Mesodermal cell (in vitro differentiated cells): ENCODE data around the gene CCDC97.

Experiments
- H3K27ac ChIP-seq: 2 replicates; pipeline ENCODE4 v1.7.0; 2013; ENCODE audit warnings: mild to moderate bottlenecking, low read depth, low read length, moderate library complexity; ENCODE audit not compliant: severe bottlenecking
- H3K36me3 ChIP-seq: 2 replicates; pipeline ENCODE4 v1.7.1; 2013; ENCODE audit warnings: mild to moderate bottlenecking, low read length, moderate library complexity; ENCODE audit not compliant: control insufficient read depth, insufficient read depth
- H3K4me1 ChIP-seq: one replicate; pipeline ENCODE4 v1.7.1; 2013; ENCODE audit warnings: mild to moderate bottlenecking, low read length; ENCODE audit not compliant: insufficient read depth, control insufficient read depth, poor library complexity, severe bottlenecking
- H3K4me3 ChIP-seq: 2 replicates; pipeline ENCODE4 v1.7.0; 2013; ENCODE audit warnings: low read length, control low read depth, mild to moderate bottlenecking; ENCODE audit not compliant: insufficient read depth, poor library complexity, severe bottlenecking; ENCODE audit errors: extremely low read depth
- H3K9me3 ChIP-seq: 2 replicates; pipeline ENCODE4 v1.7.1; 2013; ENCODE audit warnings: mild to moderate bottlenecking, low read length, moderate library complexity; ENCODE audit not compliant: control insufficient read depth
- WGBS, 2 experiments: methylation state at CpG; one replicate each; pipeline ENCODE4 v1.1.5; 2013; ENCODE audit warnings: missing lambda C conversion rate in 2 of 2; ENCODE audit not compliant: insufficient coverage in 2 of 2; 5-methylcytosine and 5-hydroxymethylcytosine counted together

CCDC97 gene

GRCh38 chr19:41328157-41328841 lies 18.3 kb downstream of the CCDC97 start:
- peaks cover 60% of the 10 kb centered on the region for H3K36me3 ChIP-seq
- peaks cover 51% of the 10 kb centered on the region for H3K4me1 ChIP-seq
- WGBS, 2 experiments = 93 to 95% methylated on average over 20 to 22 of the region's 22 CpGs
- peak overlapping the region; percentile 99 for H3K27ac ChIP-seq
- no peak overlapping the region for H3K4me3 ChIP-seq
- no peaks in the 10 kb centered on the region for H3K9me3 ChIP-seq

DNA sequence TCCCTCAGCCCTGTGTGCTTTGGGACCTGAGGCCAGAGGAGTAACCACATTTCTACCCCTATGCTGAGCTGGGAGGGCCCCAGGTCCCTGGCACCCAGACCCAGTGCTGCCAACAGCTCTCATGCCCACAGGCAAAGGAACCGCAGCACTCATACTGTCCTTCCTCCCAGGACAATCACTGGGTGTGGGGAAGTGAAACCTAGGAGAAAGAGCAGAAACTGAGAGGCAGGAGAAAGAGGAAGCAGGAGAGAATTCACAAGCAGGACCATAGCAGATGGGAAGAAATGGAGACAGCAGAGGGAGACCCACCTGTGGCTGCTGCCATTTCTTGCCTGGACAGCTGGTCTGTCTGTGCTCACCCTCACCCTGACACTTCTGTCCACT lies 18.9 kb downstream of the CCDC97 start:
- H3K36me3 ChIP-seq = peaks cover 65% of the 10 kb centered on the region
- H3K27ac ChIP-seq = peak overlapping the region; percentile 99
- peaks cover 48% of the 10 kb centered on the region for H3K4me1 ChIP-seq
- H3K4me3 ChIP-seq = no peak overlapping the region
- WGBS, 2 experiments = no CpG with 5 or more reads among the region's 1 CpG
- H3K9me3 ChIP-seq = no peaks in the 10 kb centered on the region

DNA sequence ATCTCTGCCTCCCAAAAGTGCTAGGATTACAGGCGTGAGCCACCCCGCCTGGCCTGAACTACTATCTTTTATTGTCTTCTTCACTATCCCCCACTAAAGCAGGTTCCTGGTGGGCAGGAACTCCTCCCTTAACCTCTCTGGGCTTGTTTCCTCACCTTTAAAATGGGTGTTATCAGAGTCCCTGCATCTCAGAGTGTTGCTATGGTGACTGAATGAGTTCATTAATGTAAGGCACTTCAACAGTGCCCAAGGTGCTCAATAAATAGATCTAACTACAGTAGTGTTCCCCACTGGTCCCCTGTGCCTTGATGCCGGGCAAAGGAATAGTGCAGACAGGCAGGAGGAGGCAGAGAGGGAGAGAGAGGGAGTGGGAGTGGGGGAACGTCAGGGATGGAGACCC lies 20.5 kb downstream of the CCDC97 start:
- Histone ChIP-seq H3K4me3 (no peak overlapping the region), H3K27ac (no peak overlapping the region), H3K4me1 (peaks cover 40% of the 10 kb centered on the region), H3K9me3 (no peaks in the 10 kb centered on the region), H3K36me3 (peaks cover 74% of the 10 kb centered on the region)
- 93 to 100% methylated on average over 3 of the region's 4 CpGs for WGBS, 2 experiments

- Histone ChIP-seq H3K36me3 (peaks cover 79% of the 10 kb centered on the region), H3K4me3 (no peak overlapping the region), H3K4me1 (peaks cover 33% of the 10 kb centered on the region), H3K9me3 (no peaks in the 10 kb centered on the region), H3K27ac (no peak overlapping the region)
- WGBS, 2 experiments = 94 to 95% methylated on average over 22 to 35 of the region's 47 CpGs
Measured at GRCh38 chr19:41330946-41331678, 21.1 kb downstream of the CCDC97 start.

DNA sequence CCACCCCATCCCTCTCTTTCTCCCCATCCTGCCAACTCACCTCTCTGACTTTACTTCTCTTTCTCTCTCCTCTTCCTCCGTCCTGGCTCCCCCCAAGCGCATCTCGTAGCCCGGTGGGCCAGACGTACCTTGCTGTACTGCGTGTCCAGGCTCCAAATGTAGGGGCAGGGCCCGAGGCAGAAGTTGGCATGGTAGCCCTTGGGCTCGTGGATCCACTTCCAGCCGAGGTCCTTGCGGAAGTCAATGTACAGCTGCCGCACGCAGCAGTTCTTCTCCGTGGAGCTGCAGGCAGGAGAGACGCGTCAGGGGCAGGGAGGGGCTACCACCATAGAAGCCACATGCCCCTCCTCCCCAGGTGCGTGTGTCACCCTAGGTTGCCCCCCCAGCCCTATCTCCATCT lies 22.0 kb downstream of the CCDC97 start:
- Histone ChIP-seq H3K4me1 (peaks cover 24% of the 10 kb centered on the region), H3K27ac (no peak overlapping the region), H3K36me3 (peaks cover 85% of the 10 kb centered on the region), H3K9me3 (no peaks in the 10 kb centered on the region), H3K4me3 (no peak overlapping the region)
- WGBS, 2 experiments = 94 to 96% methylated on average over 14 to 16 of the region's 16 CpGs

GRCh38 chr19:41332468-41332867 lies 22.5 kb downstream of the CCDC97 start:
- Histone ChIP-seq H3K27ac (no peak overlapping the region), H3K4me1 (peaks cover 20% of the 10 kb centered on the region), H3K9me3 (no peaks in the 10 kb centered on the region), H3K36me3 (peaks cover 87% of the 10 kb centered on the region), H3K4me3 (no peak overlapping the region)
- WGBS, 2 experiments = 98 to 100% methylated on average over 5 of the region's 5 CpGs

DNA sequence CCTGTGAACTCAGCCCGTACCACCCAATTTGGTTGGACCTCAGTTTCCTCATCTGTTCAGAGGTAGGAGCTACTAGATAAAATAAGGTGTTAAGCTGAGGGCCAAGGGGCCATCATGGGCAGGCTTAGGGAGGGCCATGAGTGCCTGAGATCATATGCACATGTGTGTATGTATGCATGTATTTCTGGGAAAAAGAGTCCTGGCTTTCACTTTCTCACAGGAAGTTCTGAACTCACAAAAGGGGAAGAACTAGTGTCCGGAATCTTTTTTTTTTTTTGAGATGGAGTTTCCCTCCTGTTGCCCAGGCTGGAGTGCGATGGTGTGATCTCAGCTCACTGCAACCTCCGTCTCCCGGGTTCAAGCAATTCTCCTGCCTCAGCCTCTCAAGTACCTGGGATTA lies 24.8 kb downstream of the CCDC97 start:
- WGBS, 2 experiments = 89 to 94% methylated on average over 2 to 5 of the region's 5 CpGs
- Histone ChIP-seq H3K4me3 (no peak overlapping the region), H3K36me3 (peaks cover 95% of the 10 kb centered on the region), H3K27ac (no peak overlapping the region), H3K4me1 (peaks cover 5% of the 10 kb centered on the region), H3K9me3 (no peaks in the 10 kb centered on the region)

GRCh38 chr19:41335467-41335866 lies 25.5 kb downstream of the CCDC97 start:
- Histone ChIP-seq H3K4me1 (peaks cover 5% of the 10 kb centered on the region), H3K27ac (no peak overlapping the region), H3K4me3 (no peak overlapping the region), H3K9me3 (no peaks in the 10 kb centered on the region), H3K36me3 (peaks cover 91% of the 10 kb centered on the region)
- 97 to 98% methylated on average over 9 of the region's 10 CpGs for WGBS, 2 experiments

- Histone ChIP-seq H3K9me3 (no peaks in the 10 kb centered on the region), H3K4me1 (peaks cover 3% of the 10 kb centered on the region), H3K36me3 (peaks cover 90% of the 10 kb centered on the region), H3K27ac (peak overlapping the region; percentile 36), H3K4me3 (no peak overlapping the region)
- WGBS, 2 experiments = 78 to 82% methylated on average over 4 to 5 of the region's 5 CpGs
Measured at GRCh38 chr19:41339936-41340335, 30.0 kb downstream of the CCDC97 start.

GRCh38 chr19:41341669-41342490 lies 31.9 kb downstream of the CCDC97 start:
- H3K4me3 ChIP-seq = no peak overlapping the region
- no peak overlapping the region for H3K27ac ChIP-seq
- WGBS, 2 experiments = 95 to 96% methylated on average over 9 to 17 of the region's 20 CpGs
- no peaks in the 10 kb centered on the region for H3K9me3 ChIP-seq
- peaks cover 3% of the 10 kb centered on the region for H3K4me1 ChIP-seq
- peaks cover 91% of the 10 kb centered on the region for H3K36me3 ChIP-seq
